Astrocyte of the spinal cord (primary cell): ENCODE data around the gene CENPS.
"Not testable (repeated sequence)": the region's sequence is repeated elsewhere in the genome, so short reads cannot be mapped to it uniquely, and the experiment has no call there.

Experiments used
- DNase-seq: peaks from one replicate; pipeline ENCODE4 v3.0.0; 2011; ENCODE audit warnings: low read depth, low spot score
- H3K4me3 ChIP-seq: 2 replicates; pipeline ENCODE4 v1.5.1; 2011; ENCODE audit warnings: low read depth, mild to moderate bottlenecking, low read length, moderate library complexity
- in situ Hi-C: cut with HindIII; loops from 2 replicates; pipeline ENCODE4 v1.10.0; 2017; ENCODE audit warnings: low sequenced_read_pairs
- TF ChIP-seq, protein P1 (sequence below): IDR thresholded peaks from 2 replicates; pipeline ENCODE4 v1.5.1; 2012; ENCODE audit warnings: low read depth, mild to moderate bottlenecking, low read length, inconsistent platforms

CENPS gene

DNA sequence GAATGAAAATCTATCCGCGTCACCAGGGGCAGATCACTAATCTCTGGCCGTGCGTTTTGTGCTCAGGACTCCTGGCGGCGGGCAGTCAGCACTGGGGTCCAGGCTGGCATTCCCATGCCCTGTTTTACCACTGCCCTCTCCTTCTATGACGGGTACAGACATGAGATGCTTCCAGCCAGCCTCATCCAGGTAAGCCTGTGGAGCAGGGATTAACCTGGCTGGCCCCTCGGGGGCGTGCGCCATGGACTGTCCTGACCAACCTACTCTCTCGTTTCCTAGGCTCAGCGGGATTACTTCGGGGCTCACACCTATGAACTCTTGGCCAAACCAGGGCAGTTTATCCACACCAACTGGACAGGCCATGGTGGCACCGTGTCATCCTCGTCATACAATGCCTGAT is 10.9 kb upstream of the CENPS start:
- DNase-seq, result no peak
- no peak overlapping the region for H3K4me3 ChIP-seq
- in situ Hi-C loops, result no loop called here
- TF ChIP-seq, protein P1, sequence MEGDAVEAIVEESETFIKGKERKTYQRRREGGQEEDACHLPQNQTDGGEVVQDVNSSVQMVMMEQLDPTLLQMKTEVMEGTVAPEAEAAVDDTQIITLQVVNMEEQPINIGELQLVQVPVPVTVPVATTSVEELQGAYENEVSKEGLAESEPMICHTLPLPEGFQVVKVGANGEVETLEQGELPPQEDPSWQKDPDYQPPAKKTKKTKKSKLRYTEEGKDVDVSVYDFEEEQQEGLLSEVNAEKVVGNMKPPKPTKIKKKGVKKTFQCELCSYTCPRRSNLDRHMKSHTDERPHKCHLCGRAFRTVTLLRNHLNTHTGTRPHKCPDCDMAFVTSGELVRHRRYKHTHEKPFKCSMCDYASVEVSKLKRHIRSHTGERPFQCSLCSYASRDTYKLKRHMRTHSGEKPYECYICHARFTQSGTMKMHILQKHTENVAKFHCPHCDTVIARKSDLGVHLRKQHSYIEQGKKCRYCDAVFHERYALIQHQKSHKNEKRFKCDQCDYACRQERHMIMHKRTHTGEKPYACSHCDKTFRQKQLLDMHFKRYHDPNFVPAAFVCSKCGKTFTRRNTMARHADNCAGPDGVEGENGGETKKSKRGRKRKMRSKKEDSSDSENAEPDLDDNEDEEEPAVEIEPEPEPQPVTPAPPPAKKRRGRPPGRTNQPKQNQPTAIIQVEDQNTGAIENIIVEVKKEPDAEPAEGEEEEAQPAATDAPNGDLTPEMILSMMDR, result no peak

DNA sequence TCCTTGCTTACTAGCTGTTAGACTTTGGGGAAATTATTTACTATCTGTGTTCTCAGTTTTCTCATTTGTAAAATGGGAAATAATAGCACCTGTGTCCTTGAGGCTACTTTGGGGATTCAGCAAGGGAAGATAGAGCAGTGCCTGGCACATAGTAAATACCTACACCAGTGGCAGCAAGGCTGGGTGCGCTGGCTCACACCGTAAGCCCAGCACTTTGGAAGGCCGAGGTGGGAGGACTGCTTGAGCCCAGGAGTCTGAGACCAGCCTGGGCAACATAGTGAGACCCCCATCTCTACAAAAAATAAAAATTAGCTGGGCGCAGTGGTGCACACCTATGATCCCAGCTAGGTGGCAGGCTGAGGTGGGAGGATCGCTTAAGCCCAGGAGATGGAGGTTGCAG is 8.6 kb upstream of the CENPS start:
- TF ChIP-seq, protein P1, result no peak
- in situ Hi-C loops, result no loop called here
- no peak overlapping the region for H3K4me3 ChIP-seq
- DNase-seq, result no peak

DNA sequence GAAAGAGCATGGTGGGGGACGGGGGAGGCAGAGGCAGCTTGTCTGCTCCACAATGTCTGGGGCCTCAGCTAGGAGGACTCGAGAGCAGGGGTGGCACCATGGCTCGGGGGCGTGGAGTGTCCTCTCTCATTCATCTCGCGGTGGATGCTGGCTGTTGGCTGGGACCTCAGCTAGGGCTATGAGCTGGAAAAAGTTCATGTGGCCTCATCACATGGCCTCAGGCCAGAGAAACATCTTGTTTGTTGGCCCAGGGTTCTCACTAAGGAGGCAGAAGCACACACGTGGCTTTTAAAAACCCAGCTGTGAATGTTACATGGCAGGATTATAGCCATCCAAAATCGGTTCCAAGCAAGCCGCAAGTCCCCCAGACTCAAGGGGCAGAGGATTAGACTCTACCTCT is 6.2 kb upstream of the CENPS start:
- in situ Hi-C loops, result no loop called here
- TF ChIP-seq, protein P1, result no peak
- no peak for DNase-seq
- H3K4me3 ChIP-seq, result no peak overlapping the region

DNA sequence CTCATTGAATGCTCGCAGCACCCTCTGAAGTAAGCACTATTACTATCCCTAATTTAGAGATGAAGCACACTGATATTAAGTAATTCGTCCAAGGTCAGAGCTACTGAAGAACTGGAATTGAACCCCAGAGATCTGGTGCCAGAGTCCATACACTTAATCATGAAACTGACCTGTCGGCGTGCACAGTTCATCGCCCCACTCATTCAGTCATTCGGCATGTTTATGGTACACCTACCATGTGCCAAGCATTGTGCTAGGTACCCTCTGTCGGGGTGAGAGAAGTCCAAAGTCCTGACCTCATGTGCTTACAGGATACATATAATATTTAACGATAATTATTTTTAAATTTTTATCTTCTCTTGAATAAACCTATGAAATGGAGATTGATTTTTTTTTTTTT is 5.6 kb upstream of the CENPS start:
- H3K4me3 ChIP-seq, result no peak overlapping the region
- DNase-seq, result no peak
- in situ Hi-C loops, result no loop called here
- TF ChIP-seq, protein P1, result no peak

DNA sequence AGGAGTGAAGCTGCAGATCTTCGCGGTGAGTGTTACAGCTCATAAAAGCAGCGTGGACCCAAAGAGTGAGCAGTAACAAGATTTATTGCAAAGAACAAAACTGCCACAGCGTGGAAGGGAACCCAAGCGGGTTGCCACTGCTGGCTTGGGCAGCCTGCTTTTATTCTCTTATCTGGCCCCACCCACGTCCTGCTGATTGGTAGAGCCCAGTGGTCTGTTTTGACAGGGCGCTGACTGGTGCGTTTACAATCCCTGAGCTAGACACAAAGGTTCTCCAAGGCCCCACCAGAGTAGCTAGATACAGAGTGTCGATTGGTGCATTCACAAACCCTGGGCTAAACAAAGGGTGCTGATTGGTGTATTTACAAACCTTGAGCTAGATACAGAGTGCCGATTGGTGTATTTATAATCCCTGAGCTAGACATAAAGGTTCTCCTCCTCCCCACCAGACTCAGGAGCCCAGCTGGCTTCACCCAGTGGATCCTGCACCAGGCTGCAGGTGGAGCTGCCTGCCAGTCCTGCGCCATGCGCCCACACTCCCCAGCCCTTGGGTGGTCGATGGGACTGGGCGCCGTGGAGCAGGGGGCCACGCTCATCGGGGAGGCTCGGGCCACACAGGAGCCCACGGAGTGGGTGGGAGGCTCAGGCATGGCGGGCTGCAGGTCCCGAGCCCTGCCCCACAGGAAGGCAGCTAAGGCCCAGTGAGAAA is 4.3 kb upstream of the CENPS start:
- DNase-seq, H3K4me3 ChIP-seq, in situ Hi-C loops: not testable (repeated sequence)

DNA sequence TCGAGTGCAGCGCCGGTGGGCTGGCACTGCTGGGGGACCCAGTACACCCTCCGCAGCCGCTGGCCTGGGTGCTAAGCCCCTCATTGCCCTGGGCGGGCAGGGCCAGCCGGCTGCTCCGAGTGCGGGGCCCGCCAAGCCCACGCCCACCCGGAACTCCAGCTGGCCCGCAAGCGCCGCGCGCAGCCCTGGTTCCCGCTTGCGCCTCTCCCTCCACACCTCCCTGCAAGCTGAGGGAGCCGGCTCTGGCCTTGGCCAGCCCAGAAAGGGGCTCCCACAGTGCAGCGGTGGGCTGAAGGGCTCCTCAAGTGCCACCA is 3.7 kb upstream of the CENPS start:
- DNase-seq, H3K4me3 ChIP-seq, in situ Hi-C loops: not testable (repeated sequence)

DNA sequence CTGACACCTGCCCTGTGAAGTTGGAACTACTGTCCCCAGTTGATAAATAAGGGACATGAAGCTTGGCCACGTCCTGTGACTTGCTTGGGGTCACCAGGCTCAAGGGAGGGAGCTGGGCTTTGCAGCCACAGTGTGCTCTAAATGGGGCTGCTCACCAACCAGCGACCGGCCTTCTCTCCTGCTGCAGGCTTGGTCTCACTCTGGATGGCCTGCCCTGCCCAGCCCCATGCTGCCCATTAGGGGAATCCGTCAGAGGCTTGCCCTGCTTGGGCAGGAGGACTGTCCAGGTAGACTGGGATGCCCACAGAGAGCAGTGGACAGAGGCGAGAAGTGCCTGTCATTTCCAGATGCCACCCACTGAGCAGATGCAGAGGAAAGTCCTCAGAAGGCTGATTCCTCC is 1.2 kb upstream of the CENPS start:
- no peak overlapping the region for H3K4me3 ChIP-seq
- DNase-seq, result no peak
- in situ Hi-C loops, result no loop called here
- TF ChIP-seq, protein P1, result no peak

DNA sequence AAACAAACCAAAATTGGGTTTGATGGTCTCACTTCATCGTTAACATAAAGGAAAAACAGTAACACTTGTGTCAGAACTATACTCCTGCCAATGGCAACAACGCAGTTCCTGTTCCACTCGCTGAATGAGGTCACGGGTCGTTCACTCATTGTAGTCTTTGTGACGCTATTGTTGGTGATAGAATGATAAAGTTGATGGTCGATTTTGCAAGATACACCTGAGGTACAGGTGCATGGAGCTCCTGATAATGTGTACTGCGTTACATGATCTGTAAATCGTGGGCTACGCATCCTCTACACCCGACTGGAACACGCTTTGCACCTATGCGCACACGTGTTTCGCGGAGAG is 391 bp upstream of the CENPS start:
- peak; percentile 14 for DNase-seq
- in situ Hi-C loops, result no loop called here
- peak overlapping the region; percentile 88 for H3K4me3 ChIP-seq
- TF ChIP-seq, protein P1, result no peak
